A673 (cell line): Measurements from ENCODE around the gene B3GALT6. TPM values are rescaled to one million over a fixed set of nuclear protein-coding genes. Genes with fewer than 3 reads are reported as not detected.

ENCODE experiments used
- BruUV-seq: library from RNA; stranded (reverse); fragments of 400-500 nt; replicated peaks from 2 replicates; lab custom pipeline; 2021; lab: Mats Ljungman, UMichigan
- CTCF ChIA-PET: fragments of 300-600 bp; sonication (Branson Sonifier 250); formaldehyde crosslinking; loops from one replicate; lab custom pipeline; 2022; ENCODE audit warnings: antibody characterized with exemption; lab: Charles Lee
- POLR2A ChIA-PET: fragments of 300-600 bp; sonication (Branson Sonifier 250); formaldehyde crosslinking; loops from one replicate; lab custom pipeline; 2022; ENCODE audit warnings: antibody characterized with exemption; ENCODE audit not compliant: low non-redundant PET; lab: Charles Lee
- DNase-seq: peaks from one replicate; pipeline ENCODE4 v3.0.0-alpha.2; 2015; ENCODE audit warnings: low spot score
- H3K27ac ChIP-seq: fragments of 200-600 bp; sonication (generic); 2 replicates; pipeline ENCODE4 v1.5.1; 2016; ENCODE audit warnings: mixed run types, low read depth, mild to moderate bottlenecking, mixed read lengths, antibody characterized with exemption, low read length; ENCODE audit not compliant: poor library complexity, severe bottlenecking
- H3K27me3 ChIP-seq: fragments of 200-600 bp; sonication (generic); replicated peaks from 2 replicates; pipeline ENCODE4 v1.6.1; 2017; ENCODE audit warnings: mixed run types, low read depth, mild to moderate bottlenecking, mixed read lengths, antibody characterized with exemption, low read length; ENCODE audit not compliant: insufficient read depth, poor library complexity
- H3K36me3 ChIP-seq: fragments of 200-600 bp; sonication (generic); 2 replicates; pipeline ENCODE4 v1.6.1; 2016; ENCODE audit warnings: mixed run types, mild to moderate bottlenecking, mixed read lengths, antibody characterized with exemption, low read length; ENCODE audit not compliant: insufficient read depth, poor library complexity, severe bottlenecking
- H3K4me1 ChIP-seq: fragments of 200-600 bp; sonication (generic); 2 replicates; pipeline ENCODE4 v1.6.1; 2017; ENCODE audit warnings: mixed run types, mild to moderate bottlenecking, mixed read lengths, antibody characterized with exemption, low read length; ENCODE audit not compliant: insufficient read depth, poor library complexity, severe bottlenecking
- H3K4me3 ChIP-seq: fragments of 200-600 bp; sonication (generic); 2 replicates; pipeline ENCODE4 v1.5.1; 2016; ENCODE audit warnings: low read depth, mixed run types, mild to moderate bottlenecking, mixed read lengths, low read length; ENCODE audit not compliant: poor library complexity, severe bottlenecking
- H3K9me3 ChIP-seq: fragments of 200-600 bp; sonication (generic); 2 replicates; pipeline ENCODE4 v1.6.1; 2016; ENCODE audit warnings: mixed run types, low read depth, mild to moderate bottlenecking, mixed read lengths, antibody characterized with exemption, low read length; ENCODE audit not compliant: poor library complexity, severe bottlenecking
- CTCF ChIP-seq: fragments of 300-800, 200-600 bp; sonication (generic); conservative IDR thresholded peaks from 2 replicates; pipeline ENCODE4 v1.5.1; 2017; ENCODE audit warnings: low read depth, mild to moderate bottlenecking, antibody characterized with exemption, low read length, moderate library complexity, mixed read lengths
- EZH2 ChIP-seq: fragments of 200-600 bp; sonication (generic); IDR thresholded peaks from 2 replicates; pipeline ENCODE4 v1.6.1; 2017; ENCODE audit warnings: borderline replicate concordance, low read depth, mild to moderate bottlenecking, mixed read lengths, antibody characterized with exemption, low read length; ENCODE audit not compliant: poor library complexity, severe bottlenecking
- intact Hi-C: fragments of 100-400 bp; cut with micrococcal nuclease; formaldehyde crosslinking; loops from one replicate; pipeline ENCODE4 v1.10.0; 2022; ENCODE audit not compliant: unreplicated experiment
- total RNA-seq: library from RNA; stranded (reverse); gene quantifications from 2 replicates; pipeline ENCODE4 v1.2.3, GENCODE V29; 2021

Gene B3GALT6
- total RNA-seq, 1 experiment from 2014 or later: 41.8 TPM

GRCh38 chr1:1267488-1268283 lies 35.6 kb downstream of the B3GALT6 start:
- ChIA-PET POLR2A (no interaction called here), CTCF (no interaction called here)
- DNase-seq: no peak
- Histone ChIP-seq H3K4me3 (no peak overlapping the region), H3K27ac (no peak overlapping the region), H3K9me3 (no peaks in the 10 kb centered on the region), H3K36me3 (peaks cover 43% of the 10 kb centered on the region), H3K27me3 (no peaks in the 10 kb centered on the region), H3K4me1 (peaks cover 5% of the 10 kb centered on the region)
- TF ChIP-seq EZH2 (no peak), CTCF (no peak)
- intact Hi-C loops: no loop called here
- BruUV-seq: no TSS peak

- POLR2A ChIA-PET: no interaction called here
- DNase-seq: no peak
- no peaks in the 10 kb centered on the region for H3K27me3 ChIP-seq
- TF ChIP-seq EZH2 (no peak), CTCF (no peak)
- intact Hi-C loops: no loop called here
- H3K36me3 ChIP-seq: peaks cover 37% of the 10 kb centered on the region
- CTCF ChIA-PET: no interaction called here
- no peaks in the 10 kb centered on the region for H3K9me3 ChIP-seq
- no peak overlapping the region for H3K4me3 ChIP-seq
- BruUV-seq: no TSS peak
- H3K27ac ChIP-seq: no peak overlapping the region
- peaks cover 5% of the 10 kb centered on the region for H3K4me1 ChIP-seq
These were observed 36.2 kb downstream of the B3GALT6 start for GRCh38 chr1:1268284-1268682.

GRCh38 chr1:1270813-1271212 lies 38.8 kb downstream of the B3GALT6 start:
- Histone ChIP-seq H3K4me3 (no peak overlapping the region), H3K4me1 (peaks cover 8% of the 10 kb centered on the region), H3K27ac (peak overlapping the region; percentile 37), H3K36me3 (peaks cover 20% of the 10 kb centered on the region), H3K9me3 (no peaks in the 10 kb centered on the region), H3K27me3 (no peaks in the 10 kb centered on the region)
- intact Hi-C loops: no loop called here
- no TSS peak for BruUV-seq
- ChIA-PET CTCF (no interaction called here), POLR2A (no interaction called here)
- no peak for DNase-seq
- TF ChIP-seq CTCF (no peak), EZH2 (no peak)
